A549 treated with AZD2906 at 1 μM for 4 hours (cell line): Measurements from ENCODE around the gene METTL25B. TPM values are rescaled to one million over a fixed set of nuclear protein-coding genes. Genes with fewer than 3 reads are reported as not detected.

Experiments
- total RNA-seq: library from RNA; stranded (reverse); fragments of 200-300 nt; extraction: Qiagen RNA extraction; gene quantifications from 5 replicates; pipeline ENCODE4 v1.2.3, GENCODE V29; 2022

The METTL25B gene
- 22.7 to 25.3 TPM (median 24.5 TPM) in 5 replicates for total RNA-seq

GRCh38 chr1:156727926-156728598 is at the start of gene METTL25B:
METTL25B (plus strand) TSS chr1:156728469; CDS start chr1:156729105, 636 bp downstream.

GRCh38 chr1:156705321-156705917 is 22.9 kb upstream of the METTL25B start, which contains the start of gene CRABP2:
CRABP2 (minus strand) TSS chr1:156705583; CDS start chr1:156705446, 137 bp downstream.

DNA sequence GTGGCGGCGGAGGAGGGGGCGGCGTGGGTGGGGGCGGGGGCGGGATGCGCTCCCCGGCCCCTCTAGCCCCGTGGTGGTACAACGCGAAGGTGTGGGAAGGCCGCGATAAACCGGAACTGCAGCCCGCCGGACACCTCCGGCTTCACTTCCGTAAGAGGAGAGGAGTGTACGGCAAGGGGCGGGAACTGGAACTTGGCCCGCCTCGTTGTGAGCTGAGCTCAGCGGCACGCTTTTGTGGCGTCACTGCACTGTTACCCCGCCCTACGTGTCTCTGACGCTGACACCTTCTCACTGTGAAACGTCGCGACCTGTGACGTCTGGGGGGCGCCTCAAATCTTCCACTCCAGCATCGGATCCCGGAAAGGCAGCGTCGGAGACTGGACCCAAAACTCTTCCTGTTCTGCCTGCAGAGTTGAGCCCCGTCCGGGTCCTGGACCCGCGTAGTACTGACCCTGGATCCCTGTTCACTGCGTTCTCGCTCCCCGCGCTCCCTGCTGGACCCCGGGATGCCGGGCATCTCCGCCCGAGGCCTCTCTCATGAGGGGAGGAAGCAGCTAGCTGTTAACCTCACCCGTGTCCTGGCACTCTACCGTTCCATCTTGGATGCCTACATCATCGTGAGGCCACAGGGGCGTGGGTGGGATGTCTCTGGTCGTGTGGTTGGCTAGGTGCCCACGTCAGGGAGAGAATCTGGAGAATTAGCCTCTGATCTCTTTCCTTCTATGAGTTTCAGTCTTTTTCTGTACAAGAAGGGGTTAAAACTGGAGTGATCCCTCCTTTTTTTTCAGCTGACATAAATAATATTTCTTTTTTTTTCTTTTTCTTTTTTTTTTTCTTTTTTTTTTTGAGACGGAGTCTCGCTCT is 562 bp downstream of the METTL25B start, which contains the start of gene ISG20L2:
ISG20L2 (minus strand) TSS at position 168 of the 864 bp plus-strand sequence. CDS start 1,114 bp downstream, outside the sequence.

GRCh38 chr1:156740741-156741480 is 12.6 kb downstream of the METTL25B start, which contains the start of gene MRPL24:
MRPL24 (minus strand) TSS chr1:156741088; CDS start chr1:156738704, 2,384 bp downstream.

DNA sequence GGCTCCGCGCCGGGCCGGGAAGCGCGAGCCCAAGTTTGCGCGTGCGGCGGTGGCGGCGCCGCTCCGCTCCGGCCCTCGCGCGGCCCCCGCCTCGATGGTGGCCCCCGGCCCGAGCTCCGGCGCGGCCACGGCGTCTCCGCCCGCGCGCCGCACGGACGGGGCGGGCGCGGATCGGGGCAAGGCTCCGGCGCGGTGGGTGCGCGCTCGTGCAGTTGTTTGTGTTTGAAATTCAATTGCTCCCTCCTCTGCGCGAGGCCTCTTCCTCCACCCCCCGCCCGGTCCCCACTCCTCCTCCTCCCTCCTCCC is 23.1 kb downstream of the METTL25B start, which contains the start of gene HDGF:
HDGF (minus strand) TSS at position 225 of the 306 bp plus-strand sequence. CDS start 246 bp downstream, outside the sequence.

GRCh38 chr1:156767101-156767878 is 39.0 kb downstream of the METTL25B start, which contains the start of gene PRCC:
PRCC (plus strand) TSS chr1:156767535; CDS start chr1:156767772, 237 bp downstream.

Other genes starting within 250 kb of the METTL25B start
- gene MEF2D, start 227.7 kb upstream of the METTL25B start, total RNA-seq, result 24.3 to 33.5 TPM (median 30.3 TPM) in 5 replicates
- 13.7 to 19.1 TPM (median 15.6 TPM) in 5 replicates for gene IQGAP3, start 155.9 kb upstream of the METTL25B start, total RNA-seq
- gene TTC24, start 148.7 kb upstream of the METTL25B start, total RNA-seq, result not detected in 5 replicates
- 141 to 177 TPM (median 166 TPM) in 5 replicates for gene NAXE, start 136.7 kb upstream of the METTL25B start, total RNA-seq
- 59.2 to 93.7 TPM (median 63.4 TPM) in 5 replicates for gene GPATCH4, start 127.0 kb upstream of the METTL25B start, total RNA-seq
- gene HAPLN2, start 109.1 kb upstream of the METTL25B start, total RNA-seq, result 0.13 to 0.29 TPM (median 0.20 TPM) in 4 of 5 replicates, not detected in the other
- gene BCAN, start 86.4 kb upstream of the METTL25B start, total RNA-seq, result 0.06 to 0.15 TPM (median 0.10 TPM) in 4 of 5 replicates, not detected in the other
- 0.97 to 1.2 TPM (median 1.1 TPM) in 5 replicates for gene NES, start 51.1 kb upstream of the METTL25B start, total RNA-seq
- gene CRABP2, start 22.9 kb upstream of the METTL25B start, total RNA-seq, result 7.6 to 12.4 TPM (median 7.9 TPM) in 5 replicates
- gene ISG20L2, start 297 bp downstream of the METTL25B start, total RNA-seq, result 38.1 to 53.1 TPM (median 40.2 TPM) in 5 replicates
- gene MRPL24, start 12.6 kb downstream of the METTL25B start, total RNA-seq, result 170 to 214 TPM (median 194 TPM) in 5 replicates
- 403 to 447 TPM (median 425 TPM) in 5 replicates for gene HDGF, start 23.2 kb downstream of the METTL25B start, total RNA-seq
- gene PRCC, start 39.1 kb downstream of the METTL25B start, total RNA-seq, result 70.1 to 77.8 TPM (median 71.0 TPM) in 5 replicates
- 2.9 to 4.2 TPM (median 3.4 TPM) in 5 replicates for gene SH2D2A, start 88.4 kb downstream of the METTL25B start, total RNA-seq
- not detected in 5 replicates for gene INSRR, start 130.6 kb downstream of the METTL25B start, total RNA-seq
- 0.10 to 0.15 TPM (median 0.13 TPM) in 5 replicates for gene NTRK1, start 132.4 kb downstream of the METTL25B start, total RNA-seq
- 6.2 to 7.7 TPM (median 7.0 TPM) in 5 replicates for gene PEAR1, start 165.2 kb downstream of the METTL25B start, total RNA-seq
- 0.06 to 0.19 TPM (median 0.15 TPM) in 5 replicates for gene LRRC71, start 192.2 kb downstream of the METTL25B start, total RNA-seq